OCI-M2 (cell line): Measurements from ENCODE around the gene GAB3.

Source experiments
- DNase-seq: peaks from one replicate; lab custom pipeline; 2025; ENCODE audit not compliant: unreplicated experiment; lab: John Stamatoyannopoulos, UW

Gene GAB3, protein sequence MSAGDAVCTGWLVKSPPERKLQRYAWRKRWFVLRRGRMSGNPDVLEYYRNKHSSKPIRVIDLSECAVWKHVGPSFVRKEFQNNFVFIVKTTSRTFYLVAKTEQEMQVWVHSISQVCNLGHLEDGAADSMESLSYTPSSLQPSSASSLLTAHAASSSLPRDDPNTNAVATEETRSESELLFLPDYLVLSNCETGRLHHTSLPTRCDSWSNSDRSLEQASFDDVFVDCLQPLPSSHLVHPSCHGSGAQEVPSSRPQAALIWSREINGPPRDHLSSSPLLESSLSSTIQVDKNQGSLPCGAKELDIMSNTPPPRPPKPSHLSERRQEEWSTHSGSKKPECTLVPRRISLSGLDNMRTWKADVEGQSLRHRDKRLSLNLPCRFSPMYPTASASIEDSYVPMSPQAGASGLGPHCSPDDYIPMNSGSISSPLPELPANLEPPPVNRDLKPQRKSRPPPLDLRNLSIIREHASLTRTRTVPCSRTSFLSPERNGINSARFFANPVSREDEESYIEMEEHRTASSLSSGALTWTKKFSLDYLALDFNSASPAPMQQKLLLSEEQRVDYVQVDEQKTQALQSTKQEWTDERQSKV

DNA sequence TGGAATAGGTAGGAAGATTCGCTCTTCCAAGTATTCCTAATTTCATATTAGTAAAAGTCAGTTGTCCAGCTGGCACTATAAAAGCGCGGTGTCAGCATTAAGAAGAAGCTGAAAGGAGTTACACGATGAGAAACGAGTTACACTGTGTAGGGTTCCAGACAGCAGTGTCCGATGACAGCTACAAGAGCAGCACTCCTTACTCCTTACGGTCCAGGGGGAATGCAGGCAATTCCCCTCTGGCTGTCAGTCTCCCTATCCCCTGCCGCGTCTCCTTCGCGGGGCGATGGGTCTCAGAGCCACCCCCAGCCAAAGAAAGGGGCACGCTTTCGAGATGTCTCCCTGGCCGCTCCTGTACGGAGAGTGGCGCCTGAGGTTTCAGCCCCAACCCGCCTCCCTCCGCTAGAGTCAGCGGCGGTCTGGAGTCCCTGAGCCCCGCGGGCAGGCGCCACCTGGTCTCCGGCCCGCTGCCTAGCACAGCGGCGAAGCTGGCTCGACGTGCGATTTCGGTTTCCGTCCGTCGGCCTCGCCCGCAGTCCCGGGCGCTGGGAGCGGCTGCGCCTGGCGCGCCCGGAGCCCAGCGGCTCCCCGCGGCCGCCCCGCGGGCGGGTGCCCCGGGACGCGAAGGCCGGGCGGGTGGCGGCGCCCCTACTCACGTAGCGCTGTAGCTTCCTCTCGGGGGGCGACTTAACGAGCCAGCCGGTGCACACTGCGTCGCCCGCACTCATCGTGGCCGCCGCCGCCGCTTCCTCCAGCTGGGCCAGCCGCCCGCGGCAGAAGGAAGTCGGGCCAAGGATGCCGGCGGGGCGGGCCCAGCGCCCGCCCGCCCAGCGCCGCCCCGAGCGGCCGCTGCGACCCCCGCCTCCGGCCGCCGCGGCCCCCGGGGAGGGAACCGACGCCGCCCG lies at the start of gene GAB3:
Gene GAB3, minus strand, starts transcription at position 777 of the 902 bp plus-strand sequence. Its CDS starts 52 bp downstream, at position 725.
- DNase-seq: no peak

DNA sequence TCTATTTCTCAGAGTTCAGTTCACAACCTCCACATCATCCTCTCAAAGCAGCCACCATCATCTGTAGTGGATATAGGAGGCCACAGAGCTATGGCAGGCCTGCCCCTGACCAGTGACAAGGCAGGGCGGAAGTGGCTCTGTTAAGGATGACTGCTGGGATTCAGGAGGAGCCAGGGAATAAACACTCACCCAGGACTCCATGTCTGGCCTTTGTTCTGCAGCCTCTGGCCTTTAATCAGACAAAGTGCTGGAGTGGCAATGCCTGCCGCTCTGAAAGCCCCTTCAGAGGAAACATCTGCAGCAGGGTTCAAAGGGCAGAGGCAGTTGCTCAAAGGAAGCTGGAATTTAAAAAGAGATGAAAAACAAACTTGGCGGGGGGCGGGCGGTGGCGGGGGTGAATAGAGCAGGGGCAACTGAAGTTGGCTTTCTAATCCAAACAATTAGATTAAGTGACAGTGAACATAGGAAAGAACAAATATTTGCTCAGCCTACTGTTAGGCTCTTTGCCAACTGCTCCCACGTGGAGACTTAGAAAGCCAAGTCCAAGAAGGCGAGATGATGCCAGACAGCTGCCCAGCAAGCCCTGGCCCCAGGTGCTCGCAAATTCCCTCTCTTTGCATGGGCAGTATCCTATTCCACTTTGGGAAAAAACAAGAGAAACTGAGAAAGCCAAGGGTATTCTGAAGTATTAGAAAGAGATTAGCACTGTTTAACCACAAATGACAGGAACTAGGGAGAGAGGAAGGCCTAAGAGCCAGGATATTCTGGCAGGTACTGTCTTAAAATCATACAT lies 48.9 kb upstream of the GAB3 start:
- DNase-seq: no peak

DNA sequence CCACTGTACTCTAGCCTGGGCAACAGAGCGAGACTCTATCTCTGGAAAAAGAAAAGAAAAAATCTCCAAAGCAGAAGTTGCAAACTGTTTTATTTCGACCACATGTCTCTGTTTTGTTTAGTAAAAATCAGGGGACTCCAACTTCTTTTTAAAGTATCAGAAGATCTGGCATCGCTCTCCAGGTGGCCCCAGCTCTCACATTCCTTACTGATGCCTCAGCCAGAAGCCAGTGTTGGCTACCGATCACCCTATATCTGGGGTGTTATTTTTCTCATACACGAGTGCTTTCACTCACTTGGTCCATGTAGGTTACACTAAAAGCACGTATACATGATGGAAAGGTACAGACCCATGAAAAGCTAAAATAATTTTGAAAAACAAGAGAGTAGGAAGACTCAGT lies 46.1 kb upstream of the GAB3 start:
- no peak for DNase-seq

DNA sequence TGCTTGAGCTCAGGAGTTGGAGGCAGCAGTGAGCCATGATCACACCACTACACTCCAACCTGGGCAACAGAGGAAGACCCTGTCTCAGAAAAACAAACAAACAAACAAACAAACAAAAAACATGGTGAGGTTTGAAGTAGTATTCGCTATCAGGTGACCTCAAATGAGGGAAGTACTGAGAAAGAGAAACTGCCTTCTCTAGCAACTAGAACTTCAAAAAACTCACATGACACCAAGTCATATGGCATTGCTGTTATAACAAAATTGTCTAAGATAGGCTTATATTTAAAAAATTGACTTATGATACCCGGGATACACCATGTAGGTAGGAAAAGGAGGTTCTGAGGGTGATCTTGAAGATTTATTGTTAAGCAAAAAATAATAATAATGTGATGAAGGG lies 44.1 kb upstream of the GAB3 start:
- no peak for DNase-seq

DNA sequence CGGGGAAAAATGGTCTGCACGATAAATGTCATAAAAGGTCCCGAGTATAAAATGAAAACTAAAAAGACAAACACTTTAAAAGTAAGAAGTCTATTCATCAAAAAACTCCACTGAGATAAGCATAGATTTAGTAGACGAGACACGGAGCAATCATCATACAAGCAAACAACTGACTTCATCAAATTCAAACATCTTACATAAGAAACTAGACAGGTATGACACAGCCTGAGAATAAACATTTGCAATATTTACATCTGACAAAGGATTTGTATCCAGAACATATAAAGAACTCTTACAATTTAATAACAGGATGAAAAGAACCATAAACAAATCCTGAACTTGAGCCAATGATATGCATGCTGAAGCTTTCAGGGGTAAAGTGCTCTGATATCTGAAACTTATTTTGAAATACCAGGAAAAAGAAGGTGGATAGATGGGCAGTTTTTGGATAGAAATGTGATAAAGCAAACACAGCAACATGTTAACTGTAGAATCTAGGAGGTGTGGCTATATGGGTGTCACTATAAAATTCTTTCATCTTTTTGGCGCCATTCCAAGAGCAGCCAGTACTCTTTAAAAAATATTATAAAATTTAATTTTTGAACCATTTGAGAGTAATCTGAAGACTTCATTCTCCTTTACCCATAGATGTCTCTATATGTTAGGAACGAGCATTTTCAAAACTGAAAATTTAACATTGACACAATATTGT lies 42.4 kb upstream of the GAB3 start:
- no peak for DNase-seq

DNA sequence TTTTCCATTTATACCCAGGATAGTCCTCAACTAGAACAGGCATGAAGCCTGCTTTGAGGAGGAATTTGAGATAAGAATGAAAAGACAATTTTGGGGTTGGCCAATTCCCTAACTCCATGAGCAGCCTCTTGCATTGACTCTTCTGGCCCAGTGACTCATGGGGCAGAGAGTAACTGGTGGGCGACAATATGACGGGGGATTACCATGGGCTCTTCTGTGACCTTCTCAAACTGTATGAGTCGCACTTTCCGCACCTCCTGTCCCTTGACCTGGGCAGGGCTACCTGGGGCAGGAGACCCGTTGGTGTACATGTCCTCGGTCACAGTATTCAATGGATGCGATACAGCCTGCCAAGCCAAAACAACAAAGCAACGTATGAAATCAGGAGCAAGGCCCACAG lies 41.1 kb upstream of the GAB3 start:
- DNase-seq: no peak

DNA sequence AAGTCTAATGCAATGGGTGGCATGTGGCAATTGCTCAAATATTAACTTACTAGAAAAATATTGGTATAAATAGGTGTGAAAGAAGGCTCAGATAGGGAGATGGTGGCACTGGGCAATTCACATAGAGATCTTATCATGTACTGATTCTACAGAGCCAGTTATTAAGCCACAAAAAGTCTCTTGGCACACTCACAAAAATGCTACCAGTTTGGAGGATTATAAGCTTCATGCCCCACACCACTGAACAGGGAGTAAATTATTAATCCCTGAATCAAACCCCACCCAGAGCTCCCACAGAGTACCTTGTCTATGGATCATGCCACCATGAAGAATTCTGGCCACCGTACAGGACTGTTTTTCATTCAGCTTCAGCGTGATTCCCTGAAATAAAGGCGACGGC lies 40.6 kb upstream of the GAB3 start:
- DNase-seq: no peak

DNA sequence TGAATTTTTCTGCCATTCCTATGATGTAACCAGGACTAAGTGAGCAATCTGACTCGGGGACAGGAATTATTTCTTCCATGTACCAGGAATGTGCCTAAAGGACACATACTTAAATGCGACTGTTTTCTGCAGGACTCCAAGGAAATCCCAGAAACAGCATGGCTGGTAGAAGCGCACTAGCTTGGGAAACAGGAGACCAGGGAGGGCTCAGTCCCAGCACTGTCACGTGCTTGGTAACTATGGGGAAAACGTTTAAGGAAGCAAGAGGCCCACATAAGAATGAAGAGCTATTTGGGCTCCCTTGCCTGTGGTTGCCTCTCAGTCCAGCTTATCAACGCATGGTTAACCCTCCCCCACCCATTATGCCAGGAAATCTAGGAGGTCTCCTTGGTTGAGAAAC lies 34.8 kb upstream of the GAB3 start:
- no peak for DNase-seq

DNA sequence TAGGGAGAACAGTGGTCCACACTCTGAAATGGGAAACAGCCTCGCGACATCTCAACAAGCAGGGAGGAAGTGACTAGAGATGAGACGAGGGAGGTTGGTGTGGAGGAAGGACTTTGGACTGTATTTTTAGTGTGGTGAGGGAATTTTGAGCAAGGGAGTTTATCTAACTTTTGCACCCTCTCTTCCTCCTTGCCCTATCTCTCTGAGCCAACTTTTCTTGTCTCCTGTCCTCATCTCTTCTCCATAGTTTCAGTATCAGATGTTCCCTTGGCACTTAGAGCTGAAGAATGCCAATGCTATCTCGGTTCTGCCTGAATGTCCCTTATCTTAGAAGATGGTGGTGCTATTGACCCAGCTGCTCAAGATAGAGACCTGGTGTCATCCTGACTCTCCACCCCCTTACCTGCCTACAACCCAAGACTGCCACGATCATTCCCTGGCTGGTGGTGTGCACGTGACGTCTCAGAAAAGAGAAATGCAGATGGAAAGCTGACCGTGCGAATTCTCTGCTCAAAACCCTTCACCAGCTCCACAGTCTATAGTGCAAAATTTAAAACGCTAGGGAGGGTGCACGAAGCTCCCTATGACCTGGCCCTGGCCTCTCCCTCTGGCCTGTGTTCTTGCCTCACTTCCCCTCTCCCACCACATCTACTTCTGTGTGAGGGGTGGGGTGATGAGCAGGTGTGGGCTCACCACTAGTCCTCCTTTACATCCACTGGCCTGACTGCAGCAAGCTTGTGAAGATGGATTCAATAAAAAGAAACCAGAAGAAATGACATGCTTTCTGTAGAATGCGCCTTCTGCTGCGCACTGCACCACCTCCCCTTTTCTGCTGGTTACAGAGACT lies 33.5 kb upstream of the GAB3 start:
- no peak for DNase-seq

DNA sequence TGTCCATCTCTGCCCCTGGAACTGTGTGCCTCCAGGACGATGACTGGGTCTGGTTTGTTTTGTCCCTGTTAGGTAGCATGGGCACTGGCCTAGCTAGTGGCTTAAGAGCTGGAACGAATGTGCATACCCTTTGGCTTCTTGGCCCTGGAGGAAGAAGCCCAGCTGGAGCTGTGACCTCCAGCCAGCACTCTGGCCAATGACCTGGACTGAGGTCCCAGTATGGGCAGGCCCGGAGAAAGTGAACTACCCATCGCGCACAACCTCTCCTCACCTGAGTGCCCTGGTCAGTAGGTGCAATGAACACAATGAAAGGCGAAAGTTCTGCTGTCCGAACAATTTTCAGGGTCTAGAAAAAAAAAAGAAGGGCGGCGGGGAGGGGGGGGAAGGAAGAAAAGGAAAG lies 30.1 kb upstream of the GAB3 start:
- no peak for DNase-seq

DNA sequence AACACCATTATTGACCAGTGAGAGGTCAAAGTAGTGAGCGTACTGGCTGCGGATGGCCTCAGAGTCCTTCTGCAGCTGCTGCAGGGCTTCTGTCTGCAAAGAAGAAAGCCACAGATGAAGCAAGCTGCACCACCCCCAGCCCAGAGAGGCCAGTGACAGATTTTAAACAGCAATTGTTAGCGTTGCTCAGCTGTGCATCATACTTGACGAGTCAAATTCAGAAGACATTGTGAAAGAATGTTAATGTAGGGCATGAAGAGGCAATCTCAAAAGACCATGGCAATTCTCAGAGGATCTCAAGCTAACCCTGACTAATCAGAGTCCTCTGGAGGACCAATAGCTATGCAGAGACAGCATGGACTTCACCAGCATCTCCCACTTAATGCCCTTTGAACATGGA lies 28.4 kb upstream of the GAB3 start:
- no peak for DNase-seq

DNA sequence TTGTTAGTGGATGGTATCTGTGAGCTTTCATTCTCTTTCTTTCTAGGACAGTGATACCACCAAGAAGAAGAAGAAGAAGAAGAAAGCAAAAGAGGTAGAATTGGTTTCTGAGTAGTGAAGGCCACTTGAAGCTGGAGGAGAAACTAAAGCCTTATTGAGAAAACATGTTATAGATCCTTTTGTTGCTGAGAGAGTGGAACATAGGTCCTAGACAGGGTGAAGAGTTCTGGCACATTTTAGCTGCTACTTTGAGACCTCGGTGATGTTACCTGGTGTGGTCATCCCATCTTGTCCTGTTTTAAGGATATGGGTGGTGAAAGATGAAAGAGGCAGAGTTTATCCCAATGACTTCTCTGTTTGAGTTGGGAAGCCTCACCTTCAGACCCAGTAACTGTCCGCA lies 25.9 kb upstream of the GAB3 start:
- DNase-seq: no peak

DNA sequence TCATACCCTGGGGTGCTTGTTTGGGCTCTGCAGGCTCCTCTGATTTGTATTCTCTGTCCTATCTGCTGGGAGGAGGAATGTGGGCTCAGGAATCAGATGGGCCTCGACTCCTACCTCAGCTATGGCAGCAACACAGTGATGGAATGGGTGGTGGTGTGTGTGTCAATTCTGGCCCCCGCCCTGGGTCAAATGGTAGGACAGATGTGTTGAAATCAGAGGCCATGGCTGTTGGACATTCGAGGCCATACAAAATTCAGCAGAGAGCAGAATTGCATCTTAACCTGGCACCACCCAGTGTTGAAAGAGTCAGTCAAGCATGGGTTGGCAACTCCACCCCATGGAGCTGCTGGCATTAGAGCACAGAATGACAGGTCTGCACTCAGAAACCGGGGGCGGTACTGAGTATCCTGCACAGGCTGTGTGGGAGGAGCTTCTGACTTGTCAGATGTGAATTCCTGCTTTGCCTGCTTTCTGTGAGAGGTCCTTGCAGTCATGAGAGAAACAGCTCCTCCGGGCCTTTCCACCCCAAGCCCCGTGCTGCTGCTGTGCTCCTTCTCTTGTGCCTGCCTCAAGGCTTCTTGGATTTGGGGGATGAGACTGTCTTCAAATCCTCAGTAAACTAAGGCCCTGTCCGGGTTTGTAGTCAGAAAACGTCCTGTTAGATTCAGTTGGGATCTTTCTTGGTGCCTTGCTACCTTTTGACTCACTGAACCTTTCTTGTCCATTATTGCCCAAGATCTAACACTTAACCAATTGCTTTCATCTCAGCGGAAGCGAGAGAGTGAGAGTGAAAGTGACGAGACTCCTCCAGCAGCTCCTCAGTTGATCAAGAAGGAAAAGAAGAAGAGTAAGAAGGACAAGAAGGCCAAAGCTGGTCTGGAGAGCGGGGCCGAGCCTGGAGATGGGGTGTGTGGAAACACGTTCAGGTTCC lies 24.8 kb upstream of the GAB3 start:
- DNase-seq: no peak

DNA sequence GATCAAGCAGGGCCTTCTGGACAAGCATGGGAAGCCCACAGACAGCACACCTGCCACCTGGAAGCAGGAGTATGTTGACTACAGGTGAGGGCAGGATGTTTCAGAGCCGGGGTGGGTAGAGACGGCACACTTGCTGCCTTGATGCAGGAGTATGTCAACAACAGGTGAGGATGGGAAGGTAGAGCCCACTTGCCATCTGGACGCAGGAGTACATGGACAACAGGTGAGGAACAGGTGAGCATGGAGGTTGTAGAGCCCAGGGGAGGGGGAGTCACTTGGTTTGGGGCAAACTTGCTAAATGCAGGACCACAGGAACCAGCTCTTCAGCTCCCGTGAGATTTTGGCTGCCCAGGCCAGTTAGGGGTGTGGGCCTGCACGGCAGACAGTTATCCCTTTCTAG lies 23.7 kb upstream of the GAB3 start:
- DNase-seq: no peak

DNA sequence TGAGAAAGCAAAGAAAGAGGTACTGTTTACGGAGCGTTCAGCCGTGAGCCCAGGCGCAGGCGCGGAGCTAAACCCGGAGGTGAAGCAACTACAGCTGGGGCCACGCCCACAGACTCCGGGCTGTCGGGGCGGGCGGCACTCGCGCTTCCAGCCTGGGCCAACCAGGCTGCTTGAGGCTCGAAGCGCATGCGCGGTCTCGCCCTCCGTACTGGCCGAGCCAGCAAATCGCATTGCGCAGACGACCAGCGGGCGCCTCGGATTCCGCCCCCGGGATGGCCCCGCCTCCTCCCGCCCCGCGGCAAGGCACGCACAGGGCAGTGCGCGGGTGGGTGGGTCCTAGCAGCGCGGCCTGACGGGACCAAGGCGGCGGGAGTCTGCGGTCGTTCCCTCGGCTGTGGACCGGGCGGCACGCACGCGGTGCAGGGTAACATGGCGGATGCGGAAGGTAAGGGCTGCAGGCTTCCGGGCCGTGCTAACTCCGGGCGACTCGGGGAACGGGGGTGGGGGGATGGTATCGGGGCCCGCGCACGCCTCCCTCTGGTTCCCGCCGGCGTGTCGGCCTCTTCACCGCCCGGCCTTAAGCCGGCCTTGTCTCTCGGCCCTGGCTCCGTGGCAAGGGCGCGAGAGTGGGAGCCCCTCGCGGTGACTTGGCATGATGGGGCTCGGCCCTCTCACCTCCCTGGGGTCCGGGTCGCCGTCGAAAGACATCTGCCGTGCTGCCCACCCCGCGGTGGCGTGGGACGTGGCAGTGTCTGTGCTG lies 11.8 kb upstream of the GAB3 start, which contains the start of gene DKC1:
Gene DKC1, plus strand, starts transcription at position 328 of the 760 bp plus-strand sequence. Its CDS starts 102 bp downstream, at position 430.
- DNase-seq: peak; percentile 40

DNA sequence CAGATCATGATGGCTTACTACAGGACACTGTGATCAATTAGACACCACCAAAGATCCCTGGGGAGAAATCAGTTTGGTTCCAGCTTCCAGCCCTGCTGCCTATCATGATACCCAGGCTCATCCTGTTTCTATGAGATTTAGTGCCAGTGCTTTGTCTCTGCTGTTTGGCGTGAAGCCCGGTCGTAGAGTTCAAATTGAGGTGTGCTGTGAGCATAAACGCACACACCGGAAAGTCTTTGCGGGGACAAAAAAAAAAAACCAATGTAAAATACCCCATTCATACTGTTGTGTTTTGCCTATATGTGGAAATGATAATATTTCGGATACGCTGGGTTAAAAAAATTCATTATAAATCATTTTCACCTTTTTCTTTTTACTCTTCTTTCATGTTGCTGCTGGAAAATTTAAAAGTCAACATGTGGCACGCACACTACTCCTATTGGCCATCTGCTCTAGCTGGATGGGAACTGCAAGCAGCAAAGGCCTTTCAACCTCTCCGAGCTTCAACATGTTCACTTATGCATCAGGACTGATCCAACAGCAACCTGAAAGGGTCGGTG lies 11.2 kb upstream of the GAB3 start:
- DNase-seq: no peak

DNA sequence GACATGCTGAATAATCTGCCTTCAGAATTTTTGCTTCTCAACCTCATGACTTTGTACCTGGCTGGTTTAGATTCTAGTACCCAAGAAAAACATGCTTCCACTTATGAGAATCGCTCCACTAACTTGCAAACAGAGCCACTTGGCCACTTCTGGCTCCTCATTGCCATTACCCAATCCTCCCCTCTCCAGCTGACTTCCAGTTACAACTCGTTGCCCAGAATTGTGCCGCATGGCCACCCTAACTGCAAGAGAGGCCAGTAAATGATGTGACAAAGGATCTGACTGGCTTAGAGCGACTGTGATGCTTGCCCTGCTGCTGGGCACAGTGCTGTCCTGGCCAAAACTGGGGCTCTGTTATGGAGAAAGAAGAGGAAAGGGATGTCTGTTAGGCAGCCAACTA lies 7.8 kb upstream of the GAB3 start:
- no peak for DNase-seq
